HCEC 1CT (cell line): ENCODE measurements around the gene CTNNBIP1.

Experiments used
- DNase-seq: peaks from one replicate; pipeline ENCODE4 v3.0.0-alpha.2; 2017

Gene CTNNBIP1

DNA sequence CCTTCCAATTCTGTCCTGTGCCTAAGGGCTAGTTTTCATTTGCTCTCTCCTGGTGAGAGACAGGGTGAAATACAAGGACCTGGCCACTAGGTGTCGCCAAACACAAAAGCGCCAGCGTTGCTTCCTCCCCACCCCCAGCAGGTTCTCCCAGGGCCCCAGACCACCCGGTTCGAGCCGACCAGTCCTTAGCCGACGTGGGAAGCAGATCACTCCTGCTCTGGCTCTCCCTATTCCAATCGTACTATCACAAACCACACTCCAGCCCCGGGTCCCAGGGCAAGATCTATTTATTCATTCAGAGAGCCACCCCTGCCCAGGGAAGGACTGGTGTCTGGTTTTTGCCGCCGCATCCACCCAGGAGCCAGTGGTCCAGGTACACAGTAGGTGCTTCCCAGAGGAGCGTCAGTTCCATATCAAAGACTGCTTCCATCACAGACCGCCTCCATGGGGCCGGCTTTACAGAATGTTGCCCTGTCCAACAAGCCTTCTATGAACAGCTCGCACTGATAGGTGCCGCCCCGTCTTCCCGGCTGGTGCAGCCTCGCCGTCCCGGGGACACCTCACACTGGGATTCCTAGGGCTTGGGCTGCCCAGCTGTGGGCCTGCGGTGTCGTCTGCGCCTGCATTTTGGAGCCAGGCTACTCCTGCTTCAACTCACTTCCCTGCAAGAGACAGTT is 35.0 kb downstream of the CTNNBIP1 start:
- peak; percentile 49 for DNase-seq

DNA sequence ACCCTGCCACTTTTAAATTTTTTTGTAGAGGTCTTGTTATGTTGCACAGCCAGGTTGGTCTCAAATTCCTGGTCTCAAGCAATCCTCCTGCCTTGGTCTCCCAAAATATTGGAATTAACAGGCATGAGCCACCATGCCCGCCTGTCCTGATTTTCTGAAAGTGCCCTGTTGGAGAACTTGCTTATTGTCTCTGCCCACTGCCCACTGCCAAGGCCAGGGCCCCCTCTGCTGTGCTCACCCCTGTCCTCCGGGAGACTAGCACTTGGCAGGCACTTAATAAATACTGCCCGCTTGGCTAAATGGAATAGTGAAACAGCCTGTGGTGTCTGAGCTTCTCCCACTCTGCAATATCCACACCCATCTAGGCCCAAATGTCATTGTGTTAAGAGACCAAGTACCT is 35.7 kb downstream of the CTNNBIP1 start:
- no peak for DNase-seq

DNA sequence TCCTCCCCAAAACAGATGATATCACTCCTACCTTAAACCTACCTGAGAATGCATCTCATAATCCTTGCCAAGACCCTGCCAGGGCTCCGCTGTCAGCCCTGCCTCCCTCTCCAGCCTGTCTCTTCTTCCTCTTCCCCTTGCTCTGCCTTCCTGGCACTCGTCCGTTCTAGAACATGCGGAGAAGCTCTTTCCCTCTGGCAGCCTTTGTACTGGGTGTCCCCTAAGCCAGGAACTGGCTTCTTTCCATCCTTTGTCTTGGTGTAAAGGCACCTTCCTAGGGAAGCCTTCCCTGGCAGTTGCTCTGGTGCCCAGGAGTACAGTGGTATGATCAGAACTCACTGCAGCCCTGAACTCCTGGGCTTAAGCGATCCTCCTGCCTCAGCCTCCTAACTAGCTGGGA is 36.1 kb downstream of the CTNNBIP1 start:
- DNase-seq = no peak

DNA sequence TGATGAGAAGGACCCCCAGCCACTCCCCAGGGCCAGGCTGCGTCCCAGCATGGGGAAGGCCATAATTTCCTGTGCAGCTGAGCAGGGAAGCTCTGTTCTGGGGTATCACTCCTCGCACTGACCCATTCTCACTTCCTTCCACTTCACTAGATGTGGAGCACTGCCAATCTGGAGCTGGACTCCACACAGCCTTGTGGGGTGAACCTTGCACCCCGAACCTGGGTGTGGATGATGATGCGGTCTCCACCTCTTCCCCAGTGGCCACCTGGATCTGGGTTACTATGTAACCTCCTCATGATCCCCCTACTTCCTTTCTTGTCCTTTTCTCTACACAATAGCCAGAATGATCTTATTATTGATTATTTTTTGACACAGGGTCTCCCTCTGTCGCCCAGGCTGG is 36.7 kb downstream of the CTNNBIP1 start:
- no peak for DNase-seq

DNA sequence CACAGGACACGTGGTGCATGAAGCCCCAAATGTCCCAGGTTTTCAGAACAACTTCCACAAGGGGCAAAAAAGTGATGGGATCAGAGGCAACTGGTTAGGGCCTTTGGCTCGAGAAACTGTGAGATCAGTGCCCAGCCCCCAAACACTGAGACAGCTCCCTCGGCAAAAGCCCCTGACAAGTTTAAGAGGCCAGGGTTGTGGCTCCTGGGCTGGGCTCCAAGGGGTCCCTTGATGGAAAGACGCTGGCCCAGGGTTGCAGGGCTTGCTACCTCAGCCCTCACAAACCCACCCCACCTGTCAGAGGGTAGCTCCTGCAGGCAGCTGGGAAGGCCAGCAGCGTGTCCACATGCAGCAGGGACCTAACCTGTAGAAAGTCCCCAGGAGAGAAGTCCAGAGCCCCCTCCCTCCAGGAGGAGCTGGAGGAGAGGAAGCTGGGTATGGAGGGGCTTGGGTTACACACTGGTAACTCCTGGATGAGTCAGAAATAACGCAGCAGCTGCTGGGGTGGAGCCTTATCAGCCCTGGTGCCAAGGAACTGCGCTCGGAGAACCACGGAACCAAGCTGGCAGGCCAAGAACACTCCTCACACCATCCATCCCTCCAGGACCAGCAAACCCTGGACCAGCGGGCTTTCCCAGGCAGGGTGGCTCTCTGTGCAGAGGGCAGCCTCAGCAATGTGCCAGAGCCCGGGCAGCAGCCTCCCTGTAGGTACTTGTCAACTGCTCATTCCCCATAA is 37.5 kb downstream of the CTNNBIP1 start:
- no peak for DNase-seq

DNA sequence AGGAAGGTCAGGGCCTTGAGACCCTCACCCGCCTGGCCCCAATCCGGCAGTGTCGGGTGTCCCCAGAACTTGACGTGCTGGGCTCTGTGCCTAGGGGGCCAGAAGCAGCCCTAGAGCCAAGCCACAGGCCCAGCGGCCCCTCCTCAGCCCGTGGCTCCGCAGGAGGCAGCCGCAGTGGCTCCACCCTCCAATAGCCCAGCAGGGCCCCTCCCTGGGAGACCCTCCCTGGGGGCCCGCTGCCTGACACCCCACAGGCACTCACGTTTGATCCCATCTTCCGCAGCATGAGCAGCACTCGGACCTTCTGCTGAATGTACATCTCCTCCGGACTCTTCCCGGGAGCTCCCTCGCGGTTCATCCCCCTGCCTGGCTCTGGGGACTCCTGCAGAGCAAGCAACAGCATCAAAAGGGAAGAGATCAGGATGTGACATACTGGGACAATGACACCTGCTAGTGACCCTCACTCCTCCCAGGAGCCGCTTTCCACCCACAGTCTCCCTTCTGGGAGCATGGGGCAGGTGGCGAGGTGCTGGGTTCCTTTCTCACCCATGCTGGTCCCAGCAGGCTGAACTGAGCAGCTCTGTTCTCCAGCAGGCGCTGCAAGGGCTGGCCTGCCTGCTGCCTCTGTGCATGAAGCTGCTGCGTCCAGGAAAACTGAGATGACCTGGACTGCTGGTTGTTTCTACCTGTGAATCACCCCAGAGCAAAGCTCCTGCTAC is 38.2 kb downstream of the CTNNBIP1 start:
- DNase-seq = no peak

DNA sequence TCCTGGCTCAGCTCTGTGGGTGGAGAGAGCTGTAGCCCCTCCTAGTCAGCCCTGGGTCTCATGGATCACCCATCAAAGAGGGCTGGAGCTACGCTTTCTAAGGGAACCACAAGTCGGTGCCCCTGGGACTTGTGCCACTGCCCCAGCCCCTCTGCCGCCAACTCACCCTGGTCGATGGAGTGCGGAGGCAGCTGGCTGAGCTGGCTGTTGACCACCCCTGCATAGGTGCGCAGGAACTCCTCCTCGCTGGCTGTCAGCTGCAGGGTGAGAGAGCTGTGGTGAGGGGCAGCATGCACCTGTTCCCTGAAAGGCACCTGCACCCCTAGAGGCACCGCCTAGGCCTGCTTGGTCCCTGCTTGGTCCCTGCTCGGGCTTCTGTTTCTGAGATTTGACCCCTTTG is 39.0 kb downstream of the CTNNBIP1 start:
- no peak for DNase-seq

DNA sequence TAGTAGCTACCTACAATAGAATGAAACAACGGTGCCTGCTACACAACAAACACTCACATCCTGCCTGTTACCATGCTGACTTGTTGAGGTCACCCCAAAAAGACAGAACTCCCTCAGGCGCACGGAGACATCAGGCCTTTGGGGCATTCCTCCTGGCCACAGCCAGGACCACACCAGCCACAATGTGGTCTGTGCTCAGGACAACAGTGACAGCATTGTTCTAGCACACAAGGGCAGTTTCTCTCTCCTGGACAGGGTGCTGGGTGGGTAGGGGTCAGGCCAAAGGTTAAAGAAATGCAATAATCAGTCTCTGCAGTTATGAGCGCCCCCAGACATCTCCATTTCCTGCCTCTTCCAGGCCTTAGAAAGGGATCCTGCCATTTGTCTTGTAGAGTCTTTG is 39.5 kb downstream of the CTNNBIP1 start:
- no peak for DNase-seq

DNA sequence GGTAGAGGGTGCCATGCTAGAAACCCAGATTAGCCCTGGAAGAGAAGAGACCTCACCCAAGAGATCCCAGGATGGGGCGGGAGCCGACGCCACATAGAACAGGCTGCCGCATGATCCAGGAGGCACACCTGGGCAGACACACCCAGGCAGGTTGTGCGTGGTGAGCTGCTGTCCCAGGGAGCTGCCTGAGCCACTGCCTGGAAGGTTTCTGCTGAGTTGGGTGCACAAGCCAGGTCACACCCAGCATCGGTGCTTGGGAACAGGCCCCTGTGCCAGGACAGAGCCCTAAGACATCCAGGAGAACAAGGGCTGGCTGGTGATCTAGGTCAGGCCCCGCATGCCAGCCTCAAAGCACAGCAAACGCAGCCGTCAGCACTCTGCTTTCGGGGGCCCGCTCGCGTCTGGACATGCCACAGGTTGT is 40.2 kb downstream of the CTNNBIP1 start:
- no peak for DNase-seq

DNA sequence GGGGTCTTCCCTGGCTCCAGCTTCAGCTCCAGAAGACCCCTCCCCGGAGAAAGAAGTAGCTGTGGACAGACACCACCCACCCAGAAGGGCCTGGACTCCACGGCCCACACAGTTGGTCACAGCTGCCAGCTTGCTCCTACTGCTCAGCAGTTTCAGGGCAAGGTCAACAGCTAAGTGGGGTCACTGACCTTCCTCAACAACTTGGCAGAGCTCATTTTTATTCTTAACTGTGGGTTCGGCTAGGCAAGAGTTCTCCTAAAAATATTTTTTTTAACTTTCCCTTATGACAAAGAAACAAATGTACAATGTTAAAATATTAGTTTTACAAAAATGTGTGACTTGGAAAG is 41.9 kb downstream of the CTNNBIP1 start:
- DNase-seq = no peak

DNA sequence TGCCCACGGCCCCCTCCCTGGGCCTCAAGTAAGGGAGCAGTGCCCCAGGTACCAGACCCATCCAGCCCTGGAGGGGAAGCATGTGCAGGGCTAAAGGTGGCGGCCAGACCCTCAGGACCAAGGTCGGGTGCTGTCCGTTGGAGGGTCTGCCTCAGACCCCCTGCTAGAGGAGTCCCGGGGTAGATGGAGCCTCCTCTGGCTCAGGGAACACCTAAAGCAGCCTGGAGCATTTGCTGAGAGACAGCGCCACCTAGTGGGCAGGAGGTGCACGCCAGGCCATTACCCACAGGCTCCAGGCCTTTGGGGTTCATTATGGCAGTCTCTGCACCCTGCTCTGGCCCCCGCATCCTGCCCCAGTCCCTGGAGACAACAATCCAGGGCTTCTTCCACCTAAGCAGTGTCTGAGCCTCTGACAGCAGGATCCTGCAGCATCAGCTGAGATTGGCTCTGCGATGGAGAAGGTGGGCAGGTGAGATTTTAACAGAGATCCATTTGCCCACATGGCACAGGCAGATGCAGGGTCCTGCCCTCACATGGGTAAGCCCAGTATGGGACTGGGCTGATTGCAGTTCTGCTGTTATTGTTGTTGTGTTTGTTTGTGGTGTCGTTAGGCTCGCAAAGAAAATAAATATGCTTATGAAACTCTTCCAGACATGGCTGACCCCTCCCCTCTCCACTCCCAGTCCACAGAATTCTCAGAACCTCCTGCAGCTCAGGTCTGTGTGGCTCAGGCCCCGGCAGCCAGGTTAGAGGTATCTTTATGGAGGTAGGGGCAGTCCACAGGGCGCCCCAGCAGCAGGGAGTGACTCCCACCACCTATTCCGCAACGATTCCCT is 42.4 kb downstream of the CTNNBIP1 start:
- peak; percentile 68 for DNase-seq

DNA sequence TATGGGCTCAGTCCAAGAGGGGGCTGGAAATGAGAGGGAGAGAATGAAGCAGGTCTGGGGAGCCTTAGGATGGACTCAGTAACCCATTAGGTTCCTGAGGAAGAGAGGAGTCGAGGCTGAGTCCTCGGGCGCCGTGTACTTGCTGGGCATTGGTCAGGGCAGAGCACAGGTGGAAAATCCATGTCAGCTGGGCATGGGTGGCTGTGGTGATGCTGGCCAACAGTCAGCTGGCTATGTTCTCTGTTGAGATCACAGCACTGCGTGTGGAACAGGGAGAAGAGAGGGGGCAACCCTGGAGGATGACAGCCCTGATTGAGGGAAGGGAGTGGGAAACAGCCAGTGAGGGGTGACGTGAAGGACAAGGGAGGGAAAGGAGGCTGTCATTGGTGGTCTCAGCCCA is 43.2 kb downstream of the CTNNBIP1 start:
- DNase-seq = no peak

DNA sequence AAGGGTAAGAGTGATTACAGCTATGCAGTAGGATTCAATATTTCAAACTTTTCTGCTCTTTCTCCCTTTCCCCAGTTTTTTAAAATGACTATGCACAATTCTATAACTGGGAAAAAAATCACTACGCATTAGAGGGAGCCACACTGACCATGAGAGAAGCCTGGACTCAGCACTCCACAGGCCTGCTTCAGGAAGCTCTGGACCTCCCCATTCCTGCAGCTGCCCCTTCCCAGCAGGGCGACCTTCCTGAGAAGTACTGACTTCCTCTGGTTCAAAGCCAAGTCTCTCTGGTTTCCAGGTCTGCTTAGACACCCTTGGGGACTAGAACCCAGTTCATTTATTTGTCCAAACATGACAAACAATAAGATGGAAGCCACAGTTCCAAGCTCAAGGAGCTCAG is 44.3 kb downstream of the CTNNBIP1 start:
- DNase-seq = no peak

DNA sequence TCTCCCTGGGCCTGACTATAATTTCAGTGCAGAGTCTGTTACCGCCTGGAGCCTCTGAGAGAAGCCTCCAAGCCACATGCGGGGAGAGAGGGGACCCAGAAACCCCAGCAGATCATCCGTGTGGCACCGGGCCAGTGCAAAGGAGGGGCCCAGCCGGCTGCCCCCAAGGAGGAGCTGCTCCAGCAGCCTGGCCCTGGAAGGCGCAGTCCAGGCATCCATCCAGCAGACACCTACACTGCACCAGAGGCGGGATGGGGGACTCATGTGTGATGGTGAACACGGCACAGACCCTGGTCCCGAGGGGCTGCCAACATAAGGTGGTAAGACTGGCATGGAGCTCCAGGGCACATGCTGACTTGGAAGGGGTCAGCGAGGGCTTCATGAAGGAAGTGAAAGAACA is 46.7 kb downstream of the CTNNBIP1 start:
- DNase-seq = no peak

DNA sequence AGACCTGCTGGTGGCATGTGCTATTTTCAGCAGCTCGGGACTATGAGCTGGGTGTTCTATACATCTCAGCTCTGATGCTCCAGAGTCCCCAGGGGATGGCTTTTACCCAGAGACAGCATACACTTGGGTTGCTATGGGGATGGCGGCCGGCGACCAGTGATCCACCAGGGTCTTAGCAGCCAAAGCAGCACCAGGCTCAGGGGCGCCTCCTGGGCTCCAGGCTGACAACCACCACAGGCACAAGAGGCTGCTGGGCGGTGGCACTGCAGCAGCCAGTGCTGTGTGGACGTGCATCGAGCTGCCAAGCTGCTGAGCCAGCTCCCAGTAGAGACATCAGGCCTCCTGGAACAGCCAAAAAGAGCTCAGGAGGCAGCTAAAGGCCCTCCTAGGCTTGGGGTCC is 48.7 kb downstream of the CTNNBIP1 start:
- DNase-seq = no peak

DNA sequence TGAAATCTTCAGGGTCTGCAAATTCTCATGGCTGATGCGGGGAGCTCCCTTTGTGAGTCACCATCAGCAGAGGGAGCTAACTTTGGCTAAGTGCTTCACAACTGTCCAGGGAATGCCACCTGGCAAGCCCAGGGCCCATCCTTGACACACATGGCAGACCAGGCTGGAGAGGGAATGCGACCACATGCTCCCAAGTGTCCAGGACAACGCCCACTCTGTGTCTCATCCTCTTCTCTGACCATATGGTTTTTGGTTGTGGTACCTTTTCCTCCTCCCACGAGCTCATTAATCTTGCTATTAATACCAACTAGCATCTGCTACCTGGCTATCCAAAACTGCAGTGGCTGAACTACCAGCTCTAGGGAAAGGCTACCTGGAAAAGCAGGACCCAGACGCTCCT is 49.2 kb downstream of the CTNNBIP1 start:
- no peak for DNase-seq

DNA sequence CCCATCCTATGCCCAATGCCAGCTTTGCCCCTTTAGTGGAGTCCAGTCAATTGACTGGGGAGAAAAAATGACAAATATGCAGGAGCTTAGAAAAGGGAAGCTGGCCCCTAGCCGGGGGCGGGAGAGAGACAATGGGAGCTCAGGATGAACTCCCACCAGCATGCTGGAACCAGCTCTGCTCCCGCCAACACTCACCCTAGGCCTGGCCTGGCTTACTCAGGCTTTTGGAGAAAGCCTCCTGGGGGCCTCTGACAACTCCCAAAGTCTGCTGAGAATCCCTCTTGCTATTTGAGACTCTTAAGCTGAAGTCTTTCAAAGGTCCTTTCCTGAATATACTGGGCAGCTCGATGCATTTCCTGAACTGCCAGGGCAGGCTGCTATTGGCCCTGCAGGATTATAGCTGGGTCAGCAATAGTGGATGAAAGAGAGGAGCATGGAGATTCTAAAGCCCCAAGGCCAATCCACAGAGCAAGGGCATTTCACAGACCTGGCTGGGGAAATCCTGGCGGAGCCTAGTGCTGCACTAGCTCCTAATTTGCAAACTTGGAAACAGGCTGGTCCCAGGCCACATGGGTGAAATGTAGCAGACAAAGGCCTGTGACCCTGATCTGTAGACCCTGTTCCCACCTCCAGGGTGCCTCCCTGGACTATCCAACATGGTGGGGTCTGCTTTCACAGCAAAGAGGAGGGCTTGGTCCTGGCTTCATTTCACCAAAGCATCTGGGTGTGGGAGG is 50.6 kb downstream of the CTNNBIP1 start:
- no peak for DNase-seq

DNA sequence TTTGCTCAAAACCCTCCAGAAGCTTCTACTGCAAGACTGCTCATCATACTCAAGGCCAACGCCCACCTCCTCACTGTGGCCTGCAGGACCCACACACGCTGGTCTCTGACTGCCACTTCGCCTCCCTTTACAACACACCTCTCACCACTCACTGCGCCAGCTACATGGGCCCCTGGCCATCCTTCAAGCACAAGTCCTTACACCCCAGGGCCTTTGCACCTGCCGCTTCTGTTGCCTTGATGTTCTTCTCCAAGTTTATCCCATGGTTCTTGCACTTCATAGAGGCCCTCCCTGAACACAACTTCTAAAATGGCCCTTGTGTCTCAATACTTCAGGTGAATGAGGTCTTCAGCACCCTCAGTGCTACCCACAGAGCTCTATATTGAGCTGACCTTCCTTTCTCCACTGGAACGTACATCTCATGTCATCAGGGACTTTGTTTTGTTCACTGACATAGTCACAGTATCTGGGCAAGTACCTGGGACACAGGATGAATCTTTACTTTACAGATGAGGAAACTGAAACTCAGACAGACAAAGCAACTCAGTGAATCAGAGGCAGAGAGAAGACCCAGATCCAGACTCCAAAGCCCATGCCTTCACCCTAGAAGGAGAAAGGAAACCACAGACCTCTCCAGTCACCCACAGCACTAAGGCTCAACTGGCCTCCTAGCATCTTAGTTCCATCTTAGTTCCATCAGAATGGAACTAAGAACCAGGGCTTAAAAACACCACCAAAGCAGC is 51.6 kb downstream of the CTNNBIP1 start:
- DNase-seq = no peak

DNA sequence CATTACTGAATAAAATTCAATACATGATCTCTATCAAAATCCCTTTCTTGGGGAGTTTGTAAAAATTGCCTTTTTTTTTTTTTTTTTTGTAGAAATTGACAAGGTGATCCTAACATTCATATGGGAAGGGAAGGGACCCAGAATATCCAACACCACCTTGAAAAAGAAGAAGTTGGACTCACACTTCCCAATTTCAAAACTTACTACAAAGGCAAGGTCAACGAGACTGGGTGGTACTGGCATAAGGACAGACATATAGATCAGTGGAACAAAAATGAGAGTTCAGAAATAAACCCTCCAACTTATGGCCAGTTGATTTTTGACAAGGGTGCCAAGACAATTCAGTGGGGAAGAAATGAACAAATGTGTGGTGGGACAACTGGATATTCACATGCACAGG is 54.9 kb downstream of the CTNNBIP1 start:
- DNase-seq = no peak

DNA sequence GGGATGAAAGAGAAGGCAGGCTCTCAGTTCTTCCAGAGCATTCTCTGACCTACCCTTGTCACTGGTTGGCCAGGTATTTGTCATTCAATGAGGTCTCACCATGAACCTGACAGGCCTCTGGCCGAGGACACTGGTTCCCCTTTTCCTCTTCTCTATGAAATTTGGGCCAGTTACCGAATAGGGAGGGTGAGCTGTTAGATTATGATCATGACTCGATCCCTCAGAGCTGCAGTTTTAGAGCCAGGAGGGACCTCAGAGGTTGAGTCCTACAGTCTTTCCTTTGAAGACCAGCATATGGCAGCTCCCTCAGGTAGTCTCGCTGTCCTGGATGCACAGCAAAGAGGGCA is 56.8 kb downstream of the CTNNBIP1 start:
- no peak for DNase-seq

DNA sequence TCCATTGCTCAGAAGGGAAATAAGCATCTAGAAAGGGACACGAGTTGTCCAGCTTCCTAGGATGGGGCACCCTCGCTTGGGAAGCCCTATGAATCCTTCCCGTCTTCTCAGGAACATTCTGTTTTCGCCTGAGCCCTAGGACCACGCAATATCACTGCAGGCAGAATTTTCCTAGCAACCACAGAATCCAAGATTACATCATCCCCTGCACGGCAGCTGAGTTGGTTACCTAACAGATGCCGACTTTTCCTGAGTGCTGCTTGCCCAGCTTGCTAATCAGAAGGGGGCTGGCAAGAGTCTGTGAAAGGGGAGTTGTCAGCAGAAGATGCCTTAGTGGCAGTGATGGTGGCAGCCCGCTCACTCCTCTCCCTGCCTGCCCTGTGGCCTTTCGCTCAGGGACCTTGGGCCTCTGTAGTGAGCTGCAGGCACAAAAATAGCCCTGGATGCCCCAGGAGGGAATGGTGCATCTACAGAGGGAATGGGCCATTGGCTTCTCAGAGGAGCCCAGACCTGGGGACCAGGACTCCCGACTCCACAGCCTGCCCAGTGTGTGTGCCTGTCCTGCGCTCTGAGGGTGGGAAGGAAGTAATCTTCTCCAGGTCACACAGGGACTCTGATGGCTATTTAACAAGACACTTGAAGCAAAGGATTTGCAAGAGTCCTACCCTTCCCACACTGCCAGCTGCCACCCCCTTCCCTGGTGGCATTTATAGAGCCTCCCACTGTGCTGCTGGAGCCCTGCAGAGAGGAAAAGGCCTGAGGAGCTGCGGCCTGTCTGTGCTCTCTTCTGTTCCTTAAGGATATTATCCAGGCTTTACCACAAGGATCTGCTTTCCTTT is 57.4 kb downstream of the CTNNBIP1 start:
- peak; percentile 15 for DNase-seq
